HG03469 (cell line): ENCODE results near the gene CHML.

Source experiments
- ATAC-seq: cut with Tn5 transposase; IDR thresholded peaks from one replicate; pipeline ENCODE4 v1.9.1; 2021; ENCODE audit warnings: mild to moderate bottlenecking, moderate library complexity, moderate number of reproducible peaks; ENCODE audit not compliant: unreplicated experiment

Gene CHML

GRCh38 chr1:241647658-241648057 lies 7.5 kb upstream of the CHML start:
- ATAC-seq, result no peak

DNA sequence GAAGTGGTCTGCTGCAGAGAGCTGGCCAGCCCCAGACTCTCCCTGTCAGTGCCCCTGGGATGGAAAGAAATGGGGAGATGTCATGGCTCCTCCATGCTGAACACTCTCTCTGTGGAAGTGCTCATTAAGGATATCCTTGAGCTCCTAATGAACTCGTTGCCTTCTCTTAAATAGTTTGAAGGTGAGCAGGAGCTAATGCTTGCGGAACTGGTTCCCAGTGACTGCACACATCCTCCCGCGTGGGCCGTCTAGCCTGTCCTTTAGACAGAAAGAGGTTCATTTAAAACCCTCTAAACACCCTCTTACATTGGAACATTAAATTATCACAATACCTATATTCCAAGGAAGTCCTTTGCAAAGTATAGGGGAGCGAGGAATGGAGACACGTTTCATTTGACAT lies 6.0 kb upstream of the CHML start:
- no peak for ATAC-seq

DNA sequence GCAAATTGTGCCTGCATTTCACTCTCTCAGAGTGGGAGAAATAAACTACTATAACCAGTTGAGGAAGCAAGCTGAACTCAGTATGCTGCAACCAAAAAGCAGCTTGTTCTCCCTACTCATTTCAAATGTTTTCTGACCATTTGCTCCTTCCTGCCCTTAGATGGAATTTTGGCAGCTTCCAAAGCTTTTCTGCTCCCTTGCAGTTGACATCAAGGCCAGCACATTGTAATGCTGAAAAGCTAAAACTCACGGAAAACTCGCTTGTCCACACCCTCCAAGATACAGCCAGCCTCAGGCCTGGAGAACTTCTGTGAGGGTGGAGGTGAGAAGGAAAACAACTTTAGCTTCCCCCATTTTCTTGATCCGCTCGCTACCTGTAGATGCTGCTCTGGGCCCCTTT lies 5.0 kb upstream of the CHML start:
- ATAC-seq, result no peak

DNA sequence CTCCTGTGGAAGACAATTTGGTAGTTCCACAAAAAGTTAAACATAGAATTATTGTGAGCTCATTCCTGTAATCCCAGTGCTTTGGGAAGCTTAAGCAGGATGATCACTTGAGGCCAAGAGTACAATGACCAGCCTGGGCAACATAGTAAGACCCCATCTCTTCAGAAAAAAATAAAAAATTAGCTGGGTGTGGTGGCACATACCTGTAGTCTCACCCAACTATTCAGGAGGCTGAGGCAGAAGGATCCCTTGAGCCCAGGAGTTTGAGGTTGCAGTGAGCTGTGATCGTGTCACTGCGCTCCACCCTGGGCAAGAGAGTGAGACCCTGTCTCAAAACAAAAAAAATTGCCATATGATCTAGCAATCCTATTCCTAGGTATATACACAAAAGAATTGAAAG lies 4.1 kb upstream of the CHML start:
- no peak for ATAC-seq

- no peak for ATAC-seq
Measured at GRCh38 chr1:241642593-241642944, 2.4 kb upstream of the CHML start.

GRCh38 chr1:241641773-241642592 lies 1.8 kb upstream of the CHML start:
- no peak for ATAC-seq

DNA sequence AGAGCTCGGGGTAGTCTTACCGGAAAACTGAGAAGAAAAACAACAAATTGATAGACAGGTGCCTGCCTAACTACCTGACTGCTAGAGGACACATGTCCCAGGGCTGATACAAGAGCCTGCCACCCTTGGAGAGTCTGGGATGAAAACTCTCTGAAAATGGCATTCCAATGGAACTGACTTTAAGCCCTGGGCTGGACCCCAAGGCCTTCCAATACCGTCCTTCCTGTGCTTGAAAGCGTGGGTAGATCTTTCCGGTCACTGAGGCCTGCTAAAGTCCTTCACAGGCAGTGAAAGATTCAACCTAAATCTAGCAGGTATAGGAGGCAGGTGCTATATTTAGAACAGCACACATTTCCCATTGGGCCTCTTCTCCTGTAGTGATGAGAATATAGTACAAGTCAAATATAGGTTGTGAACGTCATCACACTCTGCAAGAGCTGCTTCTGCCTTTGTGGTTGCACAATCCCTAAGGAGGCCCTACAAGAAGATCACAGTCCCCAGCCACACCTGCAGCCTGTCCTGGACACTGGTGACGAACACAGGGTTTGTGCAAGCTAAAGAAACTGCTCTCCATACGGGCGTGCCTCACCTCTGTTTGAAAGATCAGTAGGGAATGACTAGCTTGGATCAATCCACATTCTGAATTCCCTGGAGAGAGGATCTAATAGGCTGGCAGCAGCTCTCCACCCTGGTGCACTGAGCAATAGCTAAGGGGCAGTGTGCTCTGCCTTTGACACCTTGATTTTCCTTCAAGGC lies 876 bp upstream of the CHML start:
- no peak for ATAC-seq

GRCh38 chr1:241639623-241640148 lies 483 bp downstream of the CHML start:
- ATAC-seq, result peak; percentile 23

GRCh38 chr1:241638909-241639622 lies 1.1 kb downstream of the CHML start:
- ATAC-seq, result no peak

- ATAC-seq, result no peak
Measured at GRCh38 chr1:241638099-241638682, 2.0 kb downstream of the CHML start.

DNA sequence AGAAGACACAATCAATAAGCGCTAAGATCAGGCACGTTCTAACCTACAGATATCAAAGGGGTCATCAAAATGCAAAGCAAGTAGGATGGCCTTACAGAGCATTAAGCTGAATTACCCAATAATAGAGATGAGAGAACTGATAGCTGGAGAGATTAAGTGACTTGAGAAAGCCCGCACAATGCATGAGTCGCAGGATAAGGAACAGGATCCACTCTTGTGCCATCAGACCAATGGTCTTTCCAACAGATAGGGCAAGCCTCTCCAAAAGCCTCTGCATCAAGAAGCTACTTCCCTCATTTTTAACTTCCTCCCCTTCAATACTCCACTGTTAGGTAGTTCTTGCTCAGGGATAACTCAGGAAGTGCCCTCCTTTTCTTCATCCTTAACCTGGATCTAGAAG lies 2.6 kb downstream of the CHML start:
- no peak for ATAC-seq

GRCh38 chr1:241637046-241637590 lies 3.1 kb downstream of the CHML start:
- no peak for ATAC-seq

DNA sequence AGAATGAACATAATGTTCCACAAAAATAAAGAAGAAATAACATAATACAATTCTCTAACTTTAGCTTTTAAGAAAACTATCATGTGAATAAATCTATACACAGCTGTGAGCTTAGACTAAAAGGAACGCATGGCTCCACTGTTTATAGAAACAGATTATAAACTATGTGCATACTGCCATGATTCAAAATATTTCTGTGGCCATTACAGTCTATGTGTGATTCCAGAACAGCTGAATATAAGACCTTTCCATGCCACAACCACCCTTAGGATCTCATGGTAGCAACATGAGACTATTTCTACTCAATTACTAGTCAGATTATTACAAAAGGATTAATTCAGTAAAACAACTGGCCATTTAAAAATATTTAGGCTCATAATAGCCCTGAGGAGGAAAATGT lies 3.9 kb downstream of the CHML start:
- no peak for ATAC-seq

GRCh38 chr1:241635556-241636152 lies 4.5 kb downstream of the CHML start:
- no peak for ATAC-seq

DNA sequence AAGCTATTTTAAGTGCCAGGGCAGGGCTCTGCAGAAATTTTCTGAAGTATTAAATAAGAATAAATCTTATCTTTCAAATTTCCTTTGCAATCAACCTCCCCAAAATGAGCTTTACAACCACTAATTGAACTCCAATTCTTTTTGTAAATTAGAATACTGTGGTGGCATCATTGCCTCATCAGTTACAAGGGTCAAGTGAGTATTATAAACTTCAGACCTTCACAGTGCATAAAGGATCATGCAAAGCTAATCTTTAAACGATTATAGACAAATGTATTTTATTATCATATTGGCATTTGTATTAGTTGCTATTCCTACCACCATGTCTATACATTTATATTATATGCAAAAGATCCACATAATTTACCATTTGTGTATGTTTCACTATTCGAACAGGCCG lies 7.2 kb downstream of the CHML start:
- ATAC-seq, result no peak

GRCh38 chr1:241631674-241632073 lies 8.5 kb downstream of the CHML start:
- ATAC-seq, result no peak

- no peak for ATAC-seq
Measured at GRCh38 chr1:241630899-241631298, 9.3 kb downstream of the CHML start.

DNA sequence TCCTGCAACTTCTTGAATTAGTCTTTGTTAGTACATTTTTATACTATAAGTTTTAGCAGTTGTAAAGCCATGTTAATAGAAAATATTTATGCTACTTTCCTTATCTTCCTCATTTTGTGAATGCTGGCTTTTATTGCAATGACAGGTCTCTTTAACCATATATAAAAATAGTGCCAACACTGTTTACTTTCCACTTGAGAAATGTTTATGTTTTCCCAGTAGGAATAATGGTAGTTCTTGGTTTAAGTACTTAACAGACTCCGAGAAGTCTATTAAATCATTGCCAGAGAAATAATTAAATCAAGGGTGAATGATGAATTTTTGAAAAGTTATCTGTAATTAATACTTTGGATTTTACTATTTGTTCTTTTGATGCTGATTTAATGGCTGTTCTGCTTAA lies 9.7 kb downstream of the CHML start:
- no peak for ATAC-seq

DNA sequence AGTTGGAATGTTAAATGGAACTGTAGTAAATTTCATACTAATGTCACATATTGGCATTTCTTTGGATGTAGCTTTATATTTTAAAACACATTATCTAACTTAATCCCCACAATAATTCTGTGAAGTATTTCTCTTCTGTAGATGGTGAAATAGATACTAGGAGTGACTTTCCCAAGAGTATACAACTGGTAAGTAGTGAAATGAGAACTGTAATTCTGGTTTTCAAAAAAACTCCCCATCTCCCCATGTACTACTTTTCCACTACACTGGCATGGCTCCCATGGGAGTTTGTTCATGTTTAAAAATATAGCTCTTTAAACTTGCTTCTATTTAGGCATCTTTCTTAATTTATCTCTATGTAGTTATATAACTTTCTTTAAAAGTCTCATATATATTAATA lies 10.2 kb downstream of the CHML start:
- ATAC-seq, result no peak

DNA sequence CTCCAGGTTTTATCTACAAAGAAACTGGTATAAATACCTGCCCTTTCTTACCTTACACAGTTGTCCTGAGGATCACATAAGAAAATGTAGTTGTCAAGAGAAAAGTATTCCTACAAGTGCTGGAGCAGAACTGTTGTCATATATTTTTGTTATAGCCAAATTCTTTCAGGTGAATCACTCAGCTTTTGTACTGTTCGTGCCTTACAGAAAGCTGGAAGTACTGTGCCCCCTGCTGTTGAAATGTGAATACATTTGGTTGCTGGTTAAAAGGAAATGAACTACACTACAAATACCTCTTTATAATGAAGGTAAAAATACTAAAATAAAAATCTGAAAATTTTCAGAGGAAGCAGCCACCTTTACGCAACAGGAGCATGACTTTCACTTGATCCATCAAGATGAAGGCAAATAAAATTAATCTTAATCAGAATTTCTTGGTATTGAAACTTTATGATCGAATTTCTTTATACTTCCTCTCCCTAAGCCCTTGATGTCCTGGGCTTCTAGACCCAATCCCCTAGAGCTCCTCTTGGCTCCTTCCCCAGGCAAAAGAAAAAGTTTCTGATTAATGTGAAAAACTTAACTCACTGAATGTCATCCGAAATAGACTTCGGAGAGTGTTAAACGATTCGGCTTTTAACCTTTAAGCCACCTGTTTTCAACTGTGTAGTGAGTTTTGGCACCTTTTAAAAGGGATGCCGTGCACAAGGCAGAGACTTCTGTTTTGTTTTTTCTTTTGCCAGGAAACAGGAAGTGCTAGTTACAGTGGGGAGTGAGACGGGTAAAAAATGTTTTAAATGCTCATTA lies 12.5 kb downstream of the CHML start:
- ATAC-seq, result peak; percentile 51
